GM19397 (cell line): ENCODE measurements around the gene MBD3L2.
"Not testable (repeated sequence)": the region's sequence is repeated elsewhere in the genome, so short reads cannot be mapped to it uniquely, and the experiment has no call there.

Experiments used
- ATAC-seq: cut with Tn5 transposase; IDR thresholded peaks from one replicate; pipeline ENCODE4 v1.9.1; 2021; ENCODE audit warnings: mild to moderate bottlenecking, moderate library complexity; ENCODE audit not compliant: unreplicated experiment

MBD3L2 gene

GRCh38 chr19:7059977-7060376 lies 10.9 kb downstream of the MBD3L2 start:
- ATAC-seq: not testable (repeated sequence)

GRCh38 chr19:7063339-7063738 lies 14.2 kb downstream of the MBD3L2 start:
- ATAC-seq: no peak

- ATAC-seq: no peak
Observed at GRCh38 chr19:7063764-7064418, 14.8 kb downstream of the MBD3L2 start.

GRCh38 chr19:7067122-7067521 lies 18.0 kb downstream of the MBD3L2 start:
- not testable (repeated sequence) for ATAC-seq

GRCh38 chr19:7067716-7068115 lies 18.6 kb downstream of the MBD3L2 start:
- no peak for ATAC-seq

GRCh38 chr19:7068599-7068998 lies 19.5 kb downstream of the MBD3L2 start:
- ATAC-seq: no peak

GRCh38 chr19:7069042-7069903 lies 20.2 kb downstream of the MBD3L2 start, which contains the start of gene ZNF557:
TSS of gene ZNF557 (plus strand) at chr19:7069703. CDS start at chr19:7075075, 5,372 bp downstream.
- ATAC-seq: peak; percentile 94

GRCh38 chr19:7069904-7070226 lies 20.7 kb downstream of the MBD3L2 start:
- peak; percentile 15 for ATAC-seq

- no peak for ATAC-seq
Observed at GRCh38 chr19:7072541-7072940, 23.4 kb downstream of the MBD3L2 start.

- ATAC-seq: no peak
Observed at GRCh38 chr19:7074705-7075282, 25.7 kb downstream of the MBD3L2 start.

GRCh38 chr19:7076151-7076550 lies 27.0 kb downstream of the MBD3L2 start:
- ATAC-seq: no peak

- ATAC-seq: no peak
Observed at GRCh38 chr19:7078008-7078407, 28.9 kb downstream of the MBD3L2 start.

- ATAC-seq: no peak
Observed at GRCh38 chr19:7083076-7083956, 34.2 kb downstream of the MBD3L2 start.

GRCh38 chr19:7088999-7089398 lies 39.9 kb downstream of the MBD3L2 start:
- no peak for ATAC-seq

GRCh38 chr19:7098096-7098495 lies 49.0 kb downstream of the MBD3L2 start:
- no peak for ATAC-seq

GRCh38 chr19:7098701-7099596 lies 49.8 kb downstream of the MBD3L2 start:
- ATAC-seq: peak; percentile 81

- no peak for ATAC-seq
Observed at GRCh38 chr19:7099597-7099921, 50.4 kb downstream of the MBD3L2 start.
